NOMO-1 treated with dmso at 0.1 percent for 144 hours (cell line): ENCODE measurements around the gene S100A1.
A peak's percentile ranks its signal among the peaks of the same experiment; 100 is the strongest.
"Not testable (repeated sequence)": the region's sequence is repeated elsewhere in the genome, so short reads cannot be mapped to it uniquely, and the experiment has no call there.

ENCODE experiments used
- DNase-seq: peaks from one replicate; lab custom pipeline; 2025; ENCODE audit not compliant: unreplicated experiment; lab: John Stamatoyannopoulos, UW

The S100A1 gene

GRCh38 chr1:153627715-153628626 lies at the start of gene S100A1:
Gene S100A1, plus strand, starts transcription at chr1:153628434. Its CDS starts 2,088 bp downstream, at chr1:153630522.
- DNase-seq, result no peak

- DNase-seq, result no peak
Measured at GRCh38 chr1:153578490-153578889, 49.7 kb upstream of the S100A1 start.

GRCh38 chr1:153578936-153579335 lies 49.3 kb upstream of the S100A1 start:
- no peak for DNase-seq

GRCh38 chr1:153582836-153583235 lies 45.4 kb upstream of the S100A1 start:
- not testable (repeated sequence) for DNase-seq

GRCh38 chr1:153583514-153583913 lies 44.7 kb upstream of the S100A1 start:
- not testable (repeated sequence) for DNase-seq

- DNase-seq, result no peak
Measured at GRCh38 chr1:153583976-153584375, 44.3 kb upstream of the S100A1 start.

GRCh38 chr1:153585006-153585405 lies 43.2 kb upstream of the S100A1 start:
- no peak for DNase-seq

GRCh38 chr1:153586347-153586746 lies 41.9 kb upstream of the S100A1 start:
- DNase-seq, result no peak

- DNase-seq, result no peak
Measured at GRCh38 chr1:153587314-153587713, 40.9 kb upstream of the S100A1 start.

GRCh38 chr1:153588033-153588432 lies 40.2 kb upstream of the S100A1 start:
- not testable (repeated sequence) for DNase-seq

- no peak for DNase-seq
Measured at GRCh38 chr1:153588482-153588881, 39.8 kb upstream of the S100A1 start.

- no peak for DNase-seq
Measured at GRCh38 chr1:153592748-153593147, 35.5 kb upstream of the S100A1 start.

- DNase-seq, result no peak
Measured at GRCh38 chr1:153597206-153597605, 31.0 kb upstream of the S100A1 start.

GRCh38 chr1:153598309-153599172 lies 29.7 kb upstream of the S100A1 start:
- DNase-seq, result peak; percentile 98

- no peak for DNase-seq
Measured at GRCh38 chr1:153599847-153600246, 28.4 kb upstream of the S100A1 start.

GRCh38 chr1:153602749-153603148 lies 25.5 kb upstream of the S100A1 start:
- DNase-seq, result no peak

GRCh38 chr1:153606194-153606593 lies 22.0 kb upstream of the S100A1 start:
- no peak for DNase-seq

- DNase-seq, result no peak
Measured at GRCh38 chr1:153607381-153607780, 20.9 kb upstream of the S100A1 start.

- no peak for DNase-seq
Measured at GRCh38 chr1:153608089-153608682, 20.0 kb upstream of the S100A1 start.

GRCh38 chr1:153608742-153609584 lies 19.3 kb upstream of the S100A1 start:
- DNase-seq, result no peak

- no peak for DNase-seq
Measured at GRCh38 chr1:153609585-153609907, 18.7 kb upstream of the S100A1 start.
